CD4-positive, alpha-beta T cell treated with Interleukin-4 for 4 hours (primary cell): ENCODE data around the gene FTHL17.

ENCODE experiments used
- DNase-seq: peaks from one replicate; pipeline ENCODE4 v3.0.0-alpha.2; 2020

Gene FTHL17

DNA sequence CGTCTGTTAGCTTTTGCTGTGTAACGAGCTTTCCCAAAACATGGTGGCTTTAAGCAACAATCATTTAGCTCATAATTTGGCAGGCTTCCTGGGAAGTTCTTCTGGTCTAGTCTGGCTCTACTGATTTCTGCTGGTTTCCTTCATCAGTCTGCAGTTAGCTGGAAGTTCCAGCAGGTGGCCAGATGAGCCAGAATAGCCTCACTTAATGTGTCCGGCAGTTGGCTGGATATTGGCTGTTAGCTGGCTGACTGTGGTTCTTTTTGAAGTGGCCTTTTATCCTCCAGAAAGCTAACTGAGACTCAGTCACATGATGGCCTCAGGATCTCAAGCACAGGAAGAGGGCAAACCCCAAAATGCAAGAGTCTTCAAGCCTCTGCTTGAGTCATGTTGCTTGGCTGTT is 34.9 kb downstream of the FTHL17 start:
- DNase-seq, result peak; percentile 2

DNA sequence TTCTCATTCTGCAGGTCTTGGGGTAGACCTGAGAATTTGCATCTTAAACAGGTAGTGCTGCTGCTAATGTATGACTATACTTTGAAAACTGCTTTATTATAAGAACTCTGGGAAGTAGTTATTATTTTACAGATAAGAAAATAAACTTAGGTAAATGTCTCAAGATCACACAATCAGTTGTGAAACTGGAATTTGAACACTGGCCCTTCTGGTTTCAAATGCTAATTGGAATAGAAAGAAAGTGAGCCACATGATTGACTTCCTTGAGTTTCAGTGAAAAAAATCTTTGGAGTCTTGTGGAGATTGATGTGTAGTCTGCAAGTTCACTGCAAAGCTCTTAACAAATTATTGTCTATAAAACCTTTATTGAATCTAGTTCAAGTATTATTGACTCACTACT is 44.5 kb downstream of the FTHL17 start:
- no peak for DNase-seq

DNA sequence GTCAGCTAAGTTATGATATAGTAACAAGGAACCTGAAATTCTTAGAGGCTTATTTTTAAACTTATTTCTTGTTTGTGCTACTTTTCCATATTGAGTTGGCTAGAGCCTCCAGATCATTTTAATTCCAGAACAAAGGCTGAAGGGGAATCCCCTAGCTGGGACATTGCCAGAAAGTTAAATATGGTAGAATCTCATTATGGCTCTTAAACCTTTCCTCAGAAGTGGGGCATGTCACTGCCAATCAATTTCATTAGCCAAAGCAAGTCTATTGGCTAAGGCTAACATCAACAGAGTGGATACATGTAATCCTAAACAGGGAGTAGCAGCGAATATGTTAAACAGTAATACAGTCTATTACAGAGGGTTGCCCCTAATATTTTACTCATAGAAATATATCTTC is 47.0 kb downstream of the FTHL17 start:
- no peak for DNase-seq

DNA sequence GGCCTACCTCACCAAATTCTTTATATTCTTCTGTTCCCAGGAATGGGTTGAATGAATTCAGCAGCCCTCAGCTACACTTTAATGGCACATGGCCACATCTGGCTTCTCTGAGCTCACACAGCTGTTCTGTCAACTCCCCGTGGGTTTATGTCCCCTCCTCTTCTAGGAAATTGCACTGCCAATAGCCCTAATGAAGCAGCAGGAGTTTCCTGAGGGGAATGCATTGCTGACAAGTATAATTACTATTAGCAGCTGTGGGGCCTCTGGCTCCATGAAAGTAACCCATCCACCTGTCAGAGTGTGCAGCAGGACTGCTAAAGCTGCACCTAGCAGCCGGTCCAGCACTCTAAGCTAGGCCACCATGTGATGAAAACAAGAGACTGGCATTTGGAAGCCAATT is 50.3 kb downstream of the FTHL17 start:
- DNase-seq, result no peak
